GM12892 (cell line): ENCODE data around the gene HERC6.

Source experiments
- POLR2A ChIP-seq: IDR thresholded peaks from 2 replicates; pipeline ENCODE4 v1.6.1; 2011; ENCODE audit warnings: low read depth, low read length, control low read depth
- POLR2AphosphoS5 ChIP-seq: IDR thresholded peaks from 2 replicates; pipeline ENCODE4 v1.6.1; 2011; ENCODE audit warnings: low read depth, low read length, control low read depth
- TAF1 ChIP-seq: IDR thresholded peaks from 2 replicates; pipeline ENCODE4 v1.6.1; 2011; ENCODE audit warnings: low read depth, mild to moderate bottlenecking, control low read depth, low read length, borderline replicate concordance

DNA sequence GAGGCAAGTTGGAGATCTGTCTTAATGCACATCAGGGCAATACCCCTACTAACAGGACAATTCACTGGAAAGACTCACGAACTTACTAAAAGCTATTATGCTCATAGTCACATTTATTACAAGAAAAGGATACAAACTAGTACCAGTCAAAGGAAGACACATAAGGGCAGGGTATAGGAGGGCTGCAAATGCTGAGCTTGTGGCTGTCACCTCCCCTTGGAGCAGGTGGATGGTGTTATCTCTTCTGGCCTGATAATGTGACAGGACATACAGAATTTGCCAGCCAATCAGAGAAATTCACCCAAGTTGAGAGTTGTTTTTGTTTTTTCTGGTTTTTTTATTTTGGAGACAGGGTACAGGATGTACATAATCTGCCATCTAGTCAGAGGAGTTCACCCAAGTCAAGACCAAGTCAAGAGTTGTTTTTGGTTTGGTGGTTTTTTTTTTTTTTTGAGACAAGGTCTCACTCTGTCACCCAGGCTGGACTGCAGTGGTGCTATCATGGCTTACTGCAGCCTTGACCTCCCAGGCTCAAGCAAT, 87.1 kb downstream of the HERC6 start:
- no peak for TF ChIP-seq POLR2A
- TF ChIP-seq TAF1: no peak
- no peak for TF ChIP-seq POLR2AphosphoS5
